Inflammatory macrophage (primary cell): ENCODE results near the gene NOS1AP.
A peak's percentile ranks its signal among the peaks of the same experiment; 100 is the strongest.

Source experiments
- DNase-seq, 2 donors: peaks; one replicate each; pipeline ENCODE4 v3.0.0-alpha.2; 2020 to 2022

The NOS1AP gene

DNA sequence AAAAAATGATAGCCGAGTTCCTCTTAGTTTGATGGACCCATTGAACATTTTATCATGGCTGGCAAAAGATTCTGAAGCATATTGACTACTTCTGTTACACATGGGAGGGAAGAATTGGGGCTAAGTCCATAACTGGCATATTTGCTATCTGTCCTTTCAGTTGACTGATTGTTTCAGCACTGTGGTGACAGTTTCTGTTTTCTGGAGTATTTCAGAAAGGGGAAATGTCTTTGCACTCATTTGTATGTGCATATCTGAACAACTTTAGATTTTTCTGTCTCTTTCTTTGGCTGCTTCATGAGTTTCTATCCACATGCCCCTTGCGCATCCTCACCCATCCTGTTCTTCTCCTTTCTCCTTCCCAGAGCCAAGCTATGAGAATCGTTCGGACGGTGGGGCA is 274.0 kb downstream of the NOS1AP start:
- peak in 1 of 2 donors; percentile 4 for DNase-seq

DNA sequence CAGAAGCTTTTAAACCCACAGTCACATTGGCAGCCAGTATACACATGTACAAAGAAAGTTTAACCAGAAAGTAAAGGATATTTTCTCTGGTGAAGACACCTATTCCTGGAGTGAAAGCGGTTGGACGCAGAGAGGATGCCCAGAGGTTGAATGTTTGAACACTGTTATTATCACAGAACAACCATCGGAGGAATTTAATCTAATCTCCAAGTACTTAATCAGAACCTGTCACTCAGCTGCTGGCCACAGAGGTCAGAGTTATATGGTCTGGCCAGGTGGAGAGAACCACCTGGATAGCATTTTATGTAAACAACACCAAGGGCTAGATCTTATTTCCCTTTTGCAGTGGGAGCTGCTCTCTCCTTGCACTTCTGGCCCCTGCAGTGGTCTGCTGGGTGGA is 277.8 kb downstream of the NOS1AP start:
- no peak for DNase-seq

DNA sequence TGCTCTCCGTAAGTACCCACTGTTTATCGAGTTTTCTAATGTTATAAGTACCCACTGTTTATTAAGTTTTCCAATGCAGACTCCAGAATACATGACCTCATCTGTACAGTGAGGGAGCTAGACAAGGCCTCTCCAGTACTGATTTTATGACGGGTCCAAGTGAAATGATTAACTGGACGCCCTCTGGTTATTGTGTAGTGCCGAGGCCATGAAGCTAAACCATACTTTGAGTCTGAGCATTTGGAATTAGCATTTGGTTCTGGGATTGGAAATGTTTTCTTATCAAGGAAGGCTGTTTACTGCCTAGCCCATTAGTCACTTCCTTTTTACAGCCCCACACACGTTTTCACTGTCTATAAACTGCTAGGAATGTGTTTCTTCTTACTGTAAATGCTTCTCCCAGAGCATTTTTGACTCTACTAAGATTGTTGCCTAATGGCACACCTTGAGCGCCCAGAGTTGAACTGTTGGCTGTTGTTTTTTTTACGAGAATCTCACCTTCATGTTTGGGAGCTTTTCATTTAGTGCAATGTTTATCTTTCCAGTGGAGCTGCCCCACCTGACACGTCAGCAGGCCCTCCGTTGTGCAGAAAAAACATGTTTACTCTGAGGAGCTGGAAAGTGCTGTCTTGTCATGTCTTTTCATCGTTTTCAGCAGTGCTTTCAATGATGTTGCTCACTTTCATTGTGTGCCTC is 280.3 kb downstream of the NOS1AP start:
- no peak for DNase-seq

DNA sequence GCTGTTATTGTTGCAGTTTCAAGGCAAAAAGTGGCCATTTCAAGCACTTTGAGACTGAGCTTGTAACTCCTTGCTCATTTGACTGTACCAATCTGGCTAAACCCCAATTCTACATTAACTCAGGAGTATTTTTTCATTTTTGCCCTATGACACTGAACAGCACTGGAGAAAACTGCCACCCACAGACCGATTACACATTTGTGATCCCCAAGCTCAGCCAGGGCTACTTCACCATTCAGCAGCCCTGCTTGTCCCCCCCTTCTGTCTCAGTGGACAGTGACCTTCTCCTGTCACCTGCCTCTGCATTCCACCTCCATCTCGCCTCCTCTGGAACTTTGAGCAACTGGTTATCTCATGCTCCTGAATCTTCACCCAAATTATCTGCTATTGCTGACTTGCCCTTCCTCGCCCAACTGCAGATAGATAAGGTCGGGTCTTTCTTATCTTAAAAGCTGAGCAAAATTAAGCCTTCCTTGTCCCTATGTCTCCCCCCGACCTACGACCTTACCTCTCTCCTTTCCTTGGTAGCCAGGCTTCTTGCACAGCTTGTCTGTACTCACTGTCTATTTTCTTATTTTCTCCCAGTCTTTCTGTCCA is 281.9 kb downstream of the NOS1AP start:
- peak; percentile 34 to 58 for DNase-seq

DNA sequence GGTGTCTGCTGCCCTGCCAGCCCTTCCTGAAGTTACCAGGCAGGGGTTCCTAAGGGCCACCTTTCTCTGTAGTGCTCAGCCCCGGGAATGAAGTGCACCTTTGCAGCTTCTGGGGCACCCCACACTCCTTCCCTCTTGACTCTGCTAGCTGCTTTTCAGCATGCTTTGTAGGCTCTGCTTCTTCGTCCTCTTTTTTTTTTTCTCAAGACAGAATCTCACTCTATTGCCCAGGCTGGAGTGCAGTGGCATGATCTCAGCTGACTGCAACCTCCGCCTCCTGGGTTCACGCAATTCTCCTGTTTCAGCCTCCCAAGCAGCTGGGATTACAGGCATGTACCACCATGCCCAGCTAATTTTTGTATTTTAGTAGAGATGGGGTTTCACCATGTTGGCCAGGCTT is 282.4 kb downstream of the NOS1AP start:
- DNase-seq = peak; percentile 58 to 66

DNA sequence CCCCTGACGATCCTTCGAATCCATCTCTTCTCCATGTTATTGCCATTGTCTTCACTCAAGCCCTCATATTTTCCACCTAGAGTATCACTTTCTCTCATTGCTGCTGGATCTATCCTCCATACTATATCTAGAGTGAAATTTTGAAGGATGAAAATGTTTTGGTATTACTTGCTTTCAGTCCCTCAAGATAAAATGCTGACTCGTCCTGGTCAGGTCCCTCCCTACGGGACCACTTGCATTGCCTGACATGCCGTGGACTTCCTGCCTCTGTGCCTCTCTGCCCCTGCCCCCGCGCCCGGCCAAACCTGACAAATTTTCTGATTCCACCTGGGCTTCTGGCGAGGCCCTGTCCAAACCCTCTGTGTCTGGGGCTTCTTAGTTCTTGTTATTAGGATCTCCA is 283.6 kb downstream of the NOS1AP start:
- DNase-seq = no peak

DNA sequence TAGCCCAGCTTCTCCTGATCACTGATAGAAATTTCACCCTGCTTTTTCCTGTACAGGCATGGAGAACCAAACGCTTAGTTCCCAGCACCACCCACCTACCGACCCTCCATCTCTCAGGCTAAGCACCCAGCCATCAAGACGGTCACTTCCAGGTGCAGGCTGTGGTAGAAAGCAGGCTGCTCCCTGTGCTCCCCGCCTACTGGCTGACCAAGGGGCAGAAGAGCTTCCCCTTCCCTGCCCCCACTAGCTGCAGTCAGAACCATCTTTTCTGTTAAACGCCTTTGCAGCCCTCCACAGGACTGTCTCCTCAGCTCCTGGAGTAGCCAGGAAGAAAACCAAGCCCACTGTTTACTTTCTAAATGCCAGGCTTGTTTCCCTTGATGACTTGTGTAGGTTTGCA is 284.2 kb downstream of the NOS1AP start:
- DNase-seq = peak; percentile 13 to 24

DNA sequence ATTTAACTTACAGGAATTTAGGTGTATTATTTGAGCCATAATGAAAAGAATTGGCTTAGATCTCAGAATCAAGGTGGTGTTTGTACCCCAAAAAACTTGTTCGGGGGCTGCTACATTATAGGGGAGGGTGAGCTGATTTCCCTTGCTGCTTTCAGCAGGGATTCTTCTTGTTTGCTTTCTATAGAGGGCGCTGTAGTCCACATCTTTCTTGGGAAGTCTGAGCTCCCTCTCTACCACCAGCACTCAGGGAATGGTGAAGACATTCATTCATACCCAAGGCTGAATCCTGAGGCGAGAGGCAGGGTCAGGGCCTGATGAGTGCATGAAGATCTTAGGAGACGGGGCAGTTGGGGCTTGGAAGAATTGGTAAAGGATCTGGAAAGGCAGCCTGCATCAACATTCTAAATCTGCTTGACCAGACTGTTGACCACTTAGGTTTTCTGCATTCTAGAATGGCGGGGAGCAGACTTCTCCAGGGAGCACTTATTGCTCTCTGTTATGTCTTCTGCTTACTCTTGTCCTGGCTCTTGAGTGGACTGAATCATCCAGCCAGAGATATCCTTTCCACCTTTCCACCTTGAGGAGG is 288.3 kb downstream of the NOS1AP start:
- peak; percentile 24 to 27 for DNase-seq

DNA sequence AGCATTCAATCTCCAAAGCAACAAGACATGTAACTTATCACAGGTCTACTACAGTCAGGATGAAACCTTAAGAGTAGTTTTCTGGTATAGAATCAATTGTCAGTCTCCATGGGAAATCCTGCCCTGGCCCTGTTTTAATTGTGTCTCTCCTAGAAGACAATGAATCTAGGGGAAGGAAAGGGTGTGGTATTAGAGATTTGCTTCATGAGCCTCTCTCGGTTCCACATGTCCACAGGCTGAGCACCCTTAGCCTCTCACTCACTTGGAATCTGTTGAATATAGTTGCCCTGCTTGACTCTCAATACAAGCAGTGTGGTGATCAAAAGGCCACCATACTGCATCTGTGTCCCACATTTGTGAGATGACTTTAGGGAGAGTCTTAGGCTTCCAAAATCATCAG is 289.4 kb downstream of the NOS1AP start:
- DNase-seq = no peak

DNA sequence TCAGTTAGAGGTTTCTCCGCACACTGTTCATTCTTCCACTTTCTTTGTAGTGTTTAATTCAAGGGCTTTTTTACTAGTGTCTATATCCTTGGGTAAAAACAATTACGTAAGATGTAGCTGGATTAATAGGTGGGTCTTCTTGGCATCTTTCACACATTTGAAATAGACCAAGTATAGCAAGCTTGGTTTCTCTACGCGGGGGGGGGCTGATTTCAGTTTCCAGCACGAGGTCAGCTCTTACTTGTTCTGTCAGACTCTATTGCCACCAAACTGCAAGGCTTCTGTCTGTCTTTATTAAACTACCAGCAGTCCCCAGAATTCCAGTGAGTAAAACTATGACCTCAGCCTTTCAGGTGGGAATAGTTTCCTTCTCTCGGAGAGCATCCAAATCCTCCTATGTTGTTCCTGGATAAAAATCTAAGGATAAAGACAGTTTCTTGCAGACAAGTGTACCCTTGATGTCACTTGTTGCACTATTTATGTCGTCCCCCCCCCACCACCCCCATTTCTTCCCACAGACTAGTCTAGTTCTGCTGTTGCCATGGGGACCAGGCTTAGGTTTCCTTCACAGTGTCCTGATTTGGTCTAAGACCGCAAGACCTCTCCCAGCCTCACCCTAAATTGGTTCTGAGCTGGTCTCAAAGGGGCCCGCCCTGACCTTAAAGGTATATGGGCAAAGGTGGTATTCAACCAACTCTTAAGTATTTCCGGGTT is 290.2 kb downstream of the NOS1AP start:
- DNase-seq = no peak

DNA sequence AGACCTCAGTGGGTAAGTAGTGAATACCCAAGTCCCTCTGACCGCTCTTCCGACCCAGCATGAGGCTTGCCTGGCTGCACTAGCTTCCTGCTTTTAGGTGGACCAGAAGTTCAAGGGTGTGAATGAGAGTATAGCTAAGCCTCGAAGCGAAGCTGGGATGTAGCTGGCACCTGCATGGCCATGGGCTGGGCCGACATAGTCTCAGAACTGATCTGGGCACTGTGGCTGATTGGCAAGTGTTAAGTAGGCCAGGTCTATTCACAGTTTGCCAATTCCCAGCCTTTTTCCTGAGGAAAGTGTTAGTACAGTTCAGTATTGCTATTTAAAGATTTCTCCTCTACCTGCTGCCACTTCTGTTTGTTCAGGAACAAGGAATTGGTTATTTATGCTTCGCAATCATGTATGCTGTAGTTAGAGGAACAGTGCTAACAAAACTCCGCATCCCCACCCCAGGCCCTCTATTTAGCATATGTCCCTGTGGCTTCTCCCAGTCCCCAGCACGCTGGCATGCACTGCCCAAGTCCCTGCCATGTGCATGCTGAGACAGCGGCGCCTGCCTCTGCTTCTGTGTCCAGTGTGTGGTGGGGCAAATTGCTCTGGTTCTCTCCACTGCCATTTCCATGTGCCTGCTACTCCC is 290.9 kb downstream of the NOS1AP start:
- no peak for DNase-seq

DNA sequence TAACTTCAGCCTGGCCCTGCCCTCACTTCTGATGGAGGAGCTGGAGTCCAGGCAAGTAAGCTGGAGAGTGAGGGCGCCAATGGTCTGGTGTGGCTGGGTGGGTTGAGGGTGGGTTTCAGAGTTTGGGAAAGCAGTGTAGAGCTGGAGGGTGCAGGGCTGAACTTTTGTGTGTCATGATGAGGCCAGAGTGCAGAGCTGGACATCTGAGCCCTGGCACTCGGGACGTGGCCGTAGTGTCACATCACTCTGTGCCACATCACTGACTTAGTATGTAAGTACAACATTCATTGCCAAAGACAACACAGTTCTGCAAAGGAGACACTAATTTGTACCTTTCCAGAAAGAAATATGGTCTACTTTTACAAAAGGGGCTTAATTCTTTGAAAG is 291.4 kb downstream of the NOS1AP start:
- no peak for DNase-seq

DNA sequence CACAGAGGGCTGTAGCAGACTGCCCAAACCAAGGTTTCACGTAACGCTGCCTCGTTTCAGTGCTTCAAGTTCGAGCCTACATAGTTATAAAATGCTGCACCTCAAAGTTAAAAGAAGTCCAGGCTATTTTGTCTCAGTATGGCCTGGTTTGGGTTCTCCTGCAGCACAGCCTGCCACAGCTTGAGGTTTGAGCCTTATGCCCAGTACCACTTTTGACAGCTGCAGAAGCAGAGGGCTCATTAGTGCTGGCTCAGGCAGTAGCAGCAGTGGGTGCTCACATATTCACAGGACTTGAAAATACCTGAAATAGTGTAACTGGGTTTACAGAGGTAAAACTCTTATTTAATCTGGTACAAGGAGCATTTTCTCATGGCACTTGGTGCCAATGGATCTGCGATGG is 291.9 kb downstream of the NOS1AP start:
- DNase-seq = no peak

DNA sequence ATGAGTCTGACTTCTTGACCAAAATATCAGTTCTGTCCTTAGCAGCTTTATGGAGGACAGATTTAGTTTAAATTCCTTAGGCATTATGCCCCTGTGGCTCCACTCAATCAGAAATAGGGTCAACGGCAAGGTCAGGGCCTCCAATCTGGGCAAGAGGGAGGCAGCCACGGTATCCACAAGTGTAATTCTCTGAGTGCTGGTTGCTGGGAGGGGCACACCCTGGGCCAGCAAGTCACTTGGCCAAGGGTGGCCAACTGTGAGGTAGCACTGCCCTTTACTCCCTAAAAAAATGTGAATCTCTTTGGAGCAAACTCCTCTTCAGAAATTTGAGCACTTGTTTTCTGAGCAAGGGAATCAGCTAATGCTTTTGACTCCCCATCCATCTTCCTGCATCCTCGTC is 294.3 kb downstream of the NOS1AP start:
- DNase-seq = no peak

DNA sequence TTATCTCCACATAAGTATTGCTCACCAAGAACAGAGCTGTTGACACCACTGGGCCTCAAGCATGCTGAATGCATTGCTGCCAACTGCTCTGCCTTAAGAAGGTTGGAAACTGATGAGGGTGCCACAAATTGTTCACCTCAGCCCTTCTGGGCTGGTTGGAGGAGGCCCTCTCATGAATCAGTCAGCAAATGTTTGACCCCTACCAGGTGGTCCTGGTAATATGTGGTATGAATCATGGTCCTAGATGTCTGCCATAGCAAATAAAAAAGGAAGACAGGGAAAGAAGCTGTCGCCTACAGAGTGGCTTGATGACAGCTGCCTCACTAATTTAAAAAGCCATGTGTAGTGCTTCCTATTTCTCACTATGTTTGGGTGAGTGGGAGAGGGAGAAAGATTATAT is 295.0 kb downstream of the NOS1AP start:
- DNase-seq = peak in 1 of 2 donors; percentile 43

DNA sequence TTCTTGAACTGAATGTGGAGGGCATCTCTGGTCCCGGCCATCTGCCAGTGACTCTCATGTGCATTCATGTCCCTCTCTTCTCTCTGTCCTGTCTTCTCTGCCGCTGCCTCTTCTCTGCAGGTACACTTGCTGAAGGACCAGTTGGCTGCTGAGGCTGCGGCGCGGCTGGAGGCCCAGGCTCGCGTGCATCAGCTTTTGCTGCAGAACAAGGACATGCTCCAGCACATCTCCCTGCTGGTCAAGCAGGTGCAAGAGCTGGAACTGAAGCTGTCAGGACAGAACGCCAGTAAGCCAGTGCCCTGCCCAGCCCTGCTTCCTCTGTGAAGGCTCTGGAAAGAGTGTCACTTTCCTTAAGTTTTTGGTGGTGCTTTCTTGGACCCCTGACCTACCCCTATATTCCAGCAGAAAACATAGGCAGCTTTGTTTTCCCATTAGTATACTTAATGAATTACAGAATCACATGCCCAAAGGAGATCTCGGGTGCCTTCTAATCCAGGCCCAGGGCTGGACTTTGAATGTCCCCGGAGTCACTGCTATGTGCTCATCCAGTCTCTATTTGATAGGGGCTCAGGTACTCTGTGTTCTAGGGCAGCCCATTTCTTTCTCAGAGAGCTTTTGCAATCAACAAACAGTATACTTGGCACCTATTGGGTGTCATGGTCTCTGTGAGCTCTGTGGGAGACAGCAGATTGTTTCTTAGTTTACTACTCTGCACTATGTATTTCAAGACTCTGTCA is 296.0 kb downstream of the NOS1AP start:
- DNase-seq = no peak

DNA sequence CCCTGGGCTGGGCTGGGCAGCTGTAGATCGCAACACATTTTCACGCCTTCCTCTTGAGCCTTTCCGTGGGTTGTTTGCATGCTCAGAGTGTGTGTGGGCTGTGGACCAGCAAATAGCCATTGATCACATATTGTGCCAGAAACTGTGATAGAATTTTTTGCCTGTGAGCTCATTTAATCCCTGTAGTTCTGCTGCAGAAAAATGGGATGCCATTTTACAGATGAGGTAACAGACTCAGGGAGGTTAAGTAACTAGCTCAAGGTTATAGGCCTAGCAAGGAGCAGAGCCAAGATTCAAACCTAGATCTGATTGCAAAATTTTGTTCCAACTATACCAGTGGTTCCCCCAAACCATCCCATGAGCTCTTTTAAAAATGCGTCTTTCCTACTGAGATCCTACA is 296.7 kb downstream of the NOS1AP start:
- no peak for DNase-seq

DNA sequence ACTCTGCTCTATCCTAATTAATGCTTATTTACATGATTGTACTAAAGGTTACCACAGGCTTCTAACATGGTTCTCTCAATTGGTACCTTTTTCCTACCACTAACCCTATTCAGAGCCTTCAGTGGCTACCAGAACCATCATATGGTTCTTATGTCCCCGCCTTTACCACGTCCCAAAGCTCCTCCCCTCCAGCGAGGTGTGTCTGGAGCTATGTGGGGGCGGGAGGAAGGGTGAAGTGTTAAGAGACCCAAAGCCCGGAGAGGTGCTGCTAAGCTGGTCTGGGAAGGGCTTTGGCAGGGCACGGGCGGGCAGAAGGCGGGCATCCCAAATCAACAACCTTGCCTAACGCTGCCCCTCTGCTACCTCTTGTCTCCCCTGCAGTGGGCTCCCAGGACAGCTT is 297.2 kb downstream of the NOS1AP start:
- DNase-seq = no peak

DNA sequence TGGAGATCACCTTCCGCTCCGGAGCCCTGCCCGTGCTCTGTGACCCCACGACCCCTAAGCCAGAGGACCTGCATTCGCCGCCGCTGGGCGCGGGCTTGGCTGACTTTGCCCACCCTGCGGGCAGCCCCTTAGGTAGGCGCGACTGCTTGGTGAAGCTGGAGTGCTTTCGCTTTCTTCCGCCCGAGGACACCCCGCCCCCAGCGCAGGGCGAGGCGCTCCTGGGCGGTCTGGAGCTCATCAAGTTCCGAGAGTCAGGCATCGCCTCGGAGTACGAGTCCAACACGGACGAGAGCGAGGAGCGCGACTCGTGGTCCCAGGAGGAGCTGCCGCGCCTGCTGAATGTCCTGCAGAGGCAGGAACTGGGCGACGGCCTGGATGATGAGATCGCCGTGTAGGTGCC is 297.6 kb downstream of the NOS1AP start:
- no peak for DNase-seq

DNA sequence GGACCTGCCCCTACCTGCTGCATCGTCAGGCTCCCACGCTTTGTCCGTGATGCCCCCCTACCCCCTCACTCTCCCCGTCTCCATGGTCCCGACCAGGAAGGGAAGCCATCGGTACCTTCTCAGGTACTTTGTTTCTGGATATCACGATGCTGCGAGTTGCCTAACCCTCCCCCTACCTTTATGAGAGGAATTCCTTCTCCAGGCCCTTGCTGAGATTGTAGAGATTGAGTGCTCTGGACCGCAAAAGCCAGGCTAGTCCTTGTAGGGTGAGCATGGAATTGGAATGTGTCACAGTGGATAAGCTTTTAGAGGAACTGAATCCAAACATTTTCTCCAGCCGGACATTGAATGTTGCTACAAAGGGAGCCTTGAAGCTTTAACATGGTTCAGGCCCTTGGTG is 298.3 kb downstream of the NOS1AP start:
- no peak for DNase-seq

DNA sequence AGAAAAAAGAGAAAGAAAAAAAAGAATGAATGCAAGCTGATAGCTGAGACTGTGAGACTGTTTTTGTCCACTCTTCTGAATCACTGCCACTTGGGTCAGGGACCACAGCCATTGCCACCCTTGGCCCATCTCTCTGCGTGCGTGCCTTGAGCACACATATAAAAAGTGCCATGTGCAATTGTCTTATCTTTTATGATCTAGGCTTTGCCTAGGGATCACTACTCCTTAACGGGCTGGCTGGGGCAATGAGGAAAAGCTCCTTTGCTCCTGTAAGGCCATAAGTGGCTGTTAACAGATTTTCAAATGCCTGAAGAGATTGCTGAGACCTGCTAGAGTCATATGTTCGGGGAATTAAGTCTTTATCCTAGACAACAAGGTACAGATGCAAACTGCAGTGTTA is 299.0 kb downstream of the NOS1AP start:
- DNase-seq = no peak

DNA sequence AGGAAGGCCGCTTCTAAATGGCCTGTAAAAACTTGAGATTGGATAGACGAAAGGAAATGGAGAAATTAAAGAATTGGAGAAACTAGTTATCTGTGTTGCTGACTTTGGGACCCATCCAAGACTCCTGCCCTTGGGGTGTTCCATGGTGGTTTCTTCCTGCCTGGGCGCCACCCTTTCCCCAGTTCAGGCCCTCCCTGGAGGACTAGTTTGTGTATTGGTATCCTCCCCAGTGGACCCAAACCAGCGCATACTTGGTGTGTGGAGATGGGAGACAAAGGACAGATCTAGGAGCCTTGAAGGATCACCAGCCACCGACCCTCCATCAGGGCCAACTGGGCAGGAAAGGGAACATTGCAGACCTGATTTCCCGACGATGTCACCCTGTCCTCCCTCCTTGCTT is 300.1 kb downstream of the NOS1AP start:
- DNase-seq = no peak

DNA sequence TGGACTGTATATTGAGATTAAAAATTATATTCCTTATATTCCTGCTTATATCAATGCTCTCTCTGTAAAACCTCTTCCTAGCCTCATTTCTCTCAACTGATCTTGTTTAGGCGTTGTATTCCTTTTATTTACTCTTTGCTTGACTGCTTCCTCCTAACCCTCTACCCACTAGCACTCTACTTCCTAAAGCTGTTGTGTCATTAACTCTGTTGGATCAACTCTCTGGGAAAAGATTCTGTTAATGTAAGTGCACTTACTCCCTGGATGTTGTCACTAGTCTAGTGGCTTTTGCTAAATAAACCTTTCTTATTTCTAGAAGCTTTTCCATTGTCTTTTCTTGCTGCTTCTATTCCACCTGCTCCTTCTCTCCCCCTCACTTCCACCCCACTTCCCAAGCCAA is 300.7 kb downstream of the NOS1AP start:
- no peak for DNase-seq
